GM23338 (cell line): Measurements from ENCODE around the gene KIAA1328. TPM values are rescaled to one million over a fixed set of nuclear protein-coding genes. Genes with fewer than 3 reads are reported as not detected.

Experiments
- ATAC-seq: fragments of 200-7000 bp; cut with Tn5 transposase; 3 replicates; pipeline ENCODE4 v1.9.1; 2020
- DNase-seq: peaks from one replicate; pipeline ENCODE4 v3.0.0-alpha.2; 2015; ENCODE audit warnings: low spot score
- H2AFZ ChIP-seq: fragments of 200-600 bp; sonication (generic); 2 replicates; pipeline ENCODE4 v1.8.0; 2016; ENCODE audit warnings: antibody characterized with exemption, mild to moderate bottlenecking, moderate library complexity
- H3F3A ChIP-seq: fragments of 200-600 bp; sonication (generic); replicated peaks from 2 replicates; pipeline ENCODE4 v1.8.0; 2017; ENCODE audit warnings: antibody characterized with exemption, mixed run types, low read depth
- H3K27ac ChIP-seq: fragments of 200-600 bp; sonication (generic); 2 replicates; pipeline ENCODE4 v1.6.1; 2016; ENCODE audit warnings: low read depth
- H3K27me3 ChIP-seq: fragments of 200-600 bp; sonication (generic); 2 replicates; pipeline ENCODE4 v1.8.0; 2016; ENCODE audit warnings: mild to moderate bottlenecking, mixed run types, moderate library complexity; ENCODE audit not compliant: insufficient read depth
- H3K36me3 ChIP-seq: fragments of 200-600 bp; sonication (generic); 2 replicates; pipeline ENCODE4 v1.8.0; 2016; ENCODE audit warnings: mild to moderate bottlenecking; ENCODE audit not compliant: insufficient read depth
- H3K4me1 ChIP-seq: fragments of 200-600 bp; sonication (generic); 2 replicates; pipeline ENCODE4 v1.8.0; 2016; ENCODE audit warnings: mild to moderate bottlenecking, moderate library complexity; ENCODE audit not compliant: insufficient read depth
- H3K4me2 ChIP-seq: fragments of 200-600 bp; sonication (generic); 2 replicates; pipeline ENCODE4 v1.7.1; 2017; ENCODE audit warnings: mixed run types
- H3K4me3 ChIP-seq: fragments of 200-600 bp; sonication (generic); 2 replicates; pipeline ENCODE4 v1.6.1; 2016; ENCODE audit warnings: mixed run types
- H3K79me2 ChIP-seq: fragments of 200-600 bp; sonication (generic); replicated peaks from 2 replicates; pipeline ENCODE4 v1.8.0; 2017; ENCODE audit warnings: mild to moderate bottlenecking; ENCODE audit not compliant: insufficient read depth
- H3K9me2 ChIP-seq: fragments of 200-600 bp; sonication (generic); 2 replicates; pipeline ENCODE4 v1.8.0; 2017; ENCODE audit not compliant: insufficient read depth
- H4K20me1 ChIP-seq: fragments of 200-600 bp; sonication (generic); replicated peaks from 2 replicates; pipeline ENCODE4 v1.8.0; 2017; ENCODE audit warnings: mild to moderate bottlenecking; ENCODE audit not compliant: insufficient read depth
- H3K27ac Mint-ChIP-seq: 2 replicates; pipeline ENCODE4 v1.8.0; 2020; ENCODE audit warnings: inconsistent platforms, mild to moderate bottlenecking, moderate library complexity, mixed read lengths
- H3K27me3 Mint-ChIP-seq: 3 replicates; pipeline ENCODE4 v1.8.0; 2022; ENCODE audit warnings: low read depth, mild to moderate bottlenecking, moderate library complexity, mixed read lengths, inconsistent platforms; ENCODE audit not compliant: insufficient read depth, poor library complexity
- H3K36me3 Mint-ChIP-seq: 3 replicates; pipeline ENCODE4 v1.8.0; 2021; ENCODE audit warnings: low read depth, mild to moderate bottlenecking, inconsistent platforms, moderate library complexity, mixed read lengths
- H3K4me1 Mint-ChIP-seq: 3 replicates; pipeline ENCODE4 v1.8.0; 2020; ENCODE audit warnings: mild to moderate bottlenecking, inconsistent platforms, mixed read lengths
- H3K4me3 Mint-ChIP-seq: 3 replicates; pipeline ENCODE4 v1.8.0; 2021; ENCODE audit warnings: moderate library complexity, mild to moderate bottlenecking, inconsistent platforms, mixed read lengths
- H3K9me3 Mint-ChIP-seq: 3 replicates; pipeline ENCODE4 v1.8.0; 2020; ENCODE audit warnings: moderate library complexity, mild to moderate bottlenecking, inconsistent platforms, mixed read lengths
- CREB1 ChIP-seq: fragments of 250-450 bp; sonication (Bioruptor Pico); IDR thresholded peaks from 2 replicates; pipeline ENCODE4 v1.5.0; 2020; ENCODE audit warnings: low read depth, mild to moderate bottlenecking, moderate library complexity
- CTCF ChIP-seq, 2 experiments: fragments of 200-600 bp in 1 of 2; sonication (generic) in 1 of 2; conservative IDR thresholded peaks; 2 replicates each; pipeline versions ENCODE4 v1.5.1 to v1.6.1; 2016 to 2017; ENCODE audit warnings: antibody characterized with exemption in 2 of 2, low read depth in 2 of 2, mild to moderate bottlenecking in 2 of 2, moderate library complexity in 1 of 2
- ETS1 ChIP-seq: IDR thresholded peaks from 2 replicates; pipeline ENCODE4 v1.6.1; 2016; ENCODE audit warnings: antibody characterized with exemption
- EZH2 ChIP-seq: fragments of 200-600 bp; sonication (generic); IDR thresholded peaks from one replicate; pipeline ENCODE4 v1.8.0; 2017; ENCODE audit warnings: antibody characterized with exemption, mild to moderate bottlenecking, low read depth; ENCODE audit not compliant: unreplicated experiment
- EZH2phosphoT487 ChIP-seq: fragments of 200-600 bp; sonication (generic); IDR thresholded peaks from one replicate; pipeline ENCODE4 v1.8.1; 2018; ENCODE audit warnings: antibody characterized with exemption; ENCODE audit not compliant: unreplicated experiment
- JUNB ChIP-seq: IDR thresholded peaks from one replicate; pipeline ENCODE4 v1.6.1; 2016; ENCODE audit warnings: antibody characterized with exemption; ENCODE audit not compliant: unreplicated experiment
- NANOG ChIP-seq: IDR thresholded peaks from 2 replicates; pipeline ENCODE4 v1.6.1; 2016; ENCODE audit warnings: antibody characterized with exemption, borderline replicate concordance
- POLR2AphosphoS5 ChIP-seq: IDR thresholded peaks from 2 replicates; pipeline ENCODE4 v1.6.1; 2016; ENCODE audit warnings: antibody characterized with exemption, low read depth
- REST ChIP-seq: IDR thresholded peaks from one replicate; pipeline ENCODE4 v1.6.1; 2018; ENCODE audit warnings: antibody characterized with exemption; ENCODE audit not compliant: unreplicated experiment
- STAT1 ChIP-seq: IDR thresholded peaks from one replicate; pipeline ENCODE4 v1.6.1; 2016; ENCODE audit warnings: antibody characterized with exemption; ENCODE audit not compliant: unreplicated experiment
- ZNF114 ChIP-seq: fragments of 250-450 bp; sonication (Bioruptor Pico); IDR thresholded peaks from 2 replicates; pipeline ENCODE4 v1.5.0; 2020; ENCODE audit warnings: mild to moderate bottlenecking, moderate library complexity
- ZNF331 ChIP-seq: fragments of 250-450 bp; sonication (Bioruptor Pico); IDR thresholded peaks from 2 replicates; pipeline ENCODE4 v1.5.0; 2020; ENCODE audit warnings: low read depth, mild to moderate bottlenecking, moderate library complexity
- ZNF462 ChIP-seq: fragments of 250-450 bp; sonication (Bioruptor Pico); IDR thresholded peaks from 2 replicates; pipeline ENCODE4 v1.5.0; 2020; ENCODE audit warnings: mild to moderate bottlenecking, moderate library complexity
- polyA plus RNA-seq: library from polyadenylated mRNA; unstranded; fragments of >200 nt; fragmentation: Nextera tagmentation; extraction: Ambion mirVana; gene quantifications from 2 replicates; pipeline ENCODE4 v1.2.1, GENCODE V29; 2016
- total RNA-seq: library from RNA; depleted of rRNA; stranded (reverse); fragments of >200 nt; shearing (Covaris generic); gene quantifications from 2 replicates; pipeline ENCODE4 v1.2.3, GENCODE V29; 2014

Gene KIAA1328
- total and polyA plus RNA-seq, 2 experiments from 2014 or later: 5.2 to 8.4 TPM

GRCh38 chr18:37260367-37261093, 431.6 kb downstream of the KIAA1328 start:
- no peak for ATAC-seq
- no peaks in the 10 kb centered on the region; the same call in 2 of the 3 replicates for H3K9me3 Mint-ChIP-seq
- H3K79me2 ChIP-seq: no peaks in the 10 kb centered on the region
- H3K4me3 ChIP-seq: no peak overlapping the region
- no peaks in the 10 kb centered on the region for H3K4me1 ChIP-seq
- H3K27me3 Mint-ChIP-seq: peaks cover 21% of the 10 kb centered on the region
- DNase-seq: no peak
- H3K4me1 Mint-ChIP-seq: no peaks in the 10 kb centered on the region; the same call in 2 of the 3 replicates
- no peak overlapping the region for H3K27ac ChIP-seq
- no peaks in the 10 kb centered on the region for H3K36me3 Mint-ChIP-seq
- no peaks in the 10 kb centered on the region for H3F3A ChIP-seq
- H4K20me1 ChIP-seq: no peaks in the 10 kb centered on the region
- no peaks in the 10 kb centered on the region for H3K36me3 ChIP-seq
- TF ChIP-seq ZNF114 (CRISPR knock-in tag): no peak
- no peak for TF ChIP-seq ZNF462 (CRISPR knock-in tag)
- no peak for TF ChIP-seq REST
- no peak for TF ChIP-seq POLR2AphosphoS5
- no peak for TF ChIP-seq CTCF (conservative IDR thresholded peaks at IDR 0.05; ENCODE audit: low read depth in 2 of 2)
- TF ChIP-seq JUNB: no peak
- no peak for TF ChIP-seq EZH2
- no peak for TF ChIP-seq ETS1
- no peak for TF ChIP-seq CREB1
- TF ChIP-seq EZH2phosphoT487: no peak
- no peak for TF ChIP-seq ZNF331 (CRISPR knock-in tag)
- TF ChIP-seq STAT1: no peak
- TF ChIP-seq NANOG: no peak
- no peak overlapping the region for H3K27ac Mint-ChIP-seq
- H3K27me3 ChIP-seq: peaks cover 9% of the 10 kb centered on the region
- no peak overlapping the region for H3K4me2 ChIP-seq
- no peak overlapping the region for H3K4me3 Mint-ChIP-seq
- no peak overlapping the region for H2AFZ ChIP-seq
- no peaks in the 10 kb centered on the region for H3K9me2 ChIP-seq
